HepG2 (cell line): ENCODE data around the gene GMFB.
"Not testable (repeated sequence)": the region's sequence is repeated elsewhere in the genome, so short reads cannot be mapped to it uniquely, and the experiment has no call there.

Source experiments
- CHD4 ChIP-seq: fragments of 200-600 bp; sonication (generic); IDR thresholded peaks from 2 replicates; pipeline ENCODE4 v1.7.0; 2017; ENCODE audit warnings: mild to moderate bottlenecking, low read length, borderline replicate concordance
- CTCF ChIP-seq: sonication (generic); formaldehyde crosslinking; IDR thresholded peaks from 2 replicates; pipeline ENCODE4 v1.5.0; 2020; ENCODE audit warnings: mild to moderate bottlenecking, missing genetic modification reagents, moderate library complexity
- KAT7 ChIP-seq: IDR thresholded peaks from 2 replicates; pipeline ENCODE4 v1.6.1; 2018; ENCODE audit warnings: borderline replicate concordance, missing compliant biosample characterization
- KLF13 ChIP-seq: sonication (generic); formaldehyde crosslinking; IDR thresholded peaks from 2 replicates; pipeline ENCODE4 v1.4.0; 2020; ENCODE audit warnings: mild to moderate bottlenecking, missing genetic modification reagents
- MTF2 ChIP-seq: sonication (generic); formaldehyde crosslinking; IDR thresholded peaks from 2 replicates; pipeline ENCODE4 v1.5.0; 2020; ENCODE audit warnings: missing genetic modification reagents, borderline replicate concordance
- PHF21A ChIP-seq: sonication (generic); formaldehyde crosslinking; IDR thresholded peaks from 2 replicates; pipeline ENCODE4 v1.5.0; 2020; ENCODE audit warnings: mild to moderate bottlenecking, missing genetic modification reagents
- POLR2A ChIP-seq, 2 experiments: IDR thresholded peaks; 2 replicates each; pipeline ENCODE4 v1.6.1; 2011; ENCODE audit warnings: low read depth in 2 of 2, low read length in 2 of 2, mild to moderate bottlenecking in 1 of 2, moderate library complexity in 1 of 2; ENCODE audit not compliant: insufficient read depth in 1 of 2

GRCh38 chr14:54453990-54454389 lies 34.8 kb downstream of the GMFB start:
- not testable (repeated sequence) for TF ChIP-seq POLR2A (IDR thresholded peaks at IDR 0.05; ENCODE audit: insufficient read depth in 1 of 2, low read depth in 2 of 2, low read length in 2 of 2); KAT7 (CRISPR knock-in tag); KLF13 (CRISPR knock-in tag); PHF21A; CHD4; MTF2; CTCF (CRISPR knock-in tag)
